K562 (cell line): ENCODE data around the gene SAFB. TPM values are rescaled to one million over a fixed set of nuclear protein-coding genes. Genes with fewer than 3 reads are reported as not detected.

Experiments used
- ARHGAP35 ChIP-seq: fragments of 450-650 bp; IDR thresholded peaks from 2 replicates; pipeline ENCODE4 v1.6.1; 2018; ENCODE audit not compliant: partially characterized antibody
- BRD4 ChIP-seq: fragments of 200-600 bp; sonication (generic); IDR thresholded peaks from 2 replicates; pipeline ENCODE4 v1.6.1; 2017; ENCODE audit warnings: inconsistent platforms
- ERF ChIP-seq: fragments of 450-650 bp; formaldehyde crosslinking; IDR thresholded peaks from 2 replicates; pipeline ENCODE4 v1.4.0; 2020; ENCODE audit warnings: mild to moderate bottlenecking, mixed read lengths
- FOXA3 ChIP-seq, 2 experiments: fragments of 450-650 bp in 1 of 2; sonication (generic) in 1 of 2; formaldehyde crosslinking; IDR thresholded peaks in 1 of 2; conservative IDR thresholded peaks in 1 of 2; 2 replicates each; pipeline versions ENCODE4 v1.4.0 to v1.8.0; 2020 to 2022; ENCODE audit warnings: mild to moderate bottlenecking in 2 of 2, missing genetic modification reagents in 1 of 2
- LCOR ChIP-seq: sonication (generic); formaldehyde crosslinking; IDR thresholded peaks from 2 replicates; pipeline ENCODE4 v1.8.0; 2022; ENCODE audit warnings: mild to moderate bottlenecking, missing genetic modification reagents
- MYNN ChIP-seq, 2 experiments: sonication (generic); formaldehyde crosslinking in 1 of 2; IDR thresholded peaks; 2 replicates each; pipeline versions ENCODE4 v1.5.0 to v1.6.1; 2016 to 2020; ENCODE audit warnings: antibody characterized with exemption in 1 of 2, missing genetic modification reagents in 1 of 2
- NCOA4 ChIP-seq: fragments of 450-650 bp; IDR thresholded peaks from 2 replicates; pipeline ENCODE4 v1.6.1; 2018; ENCODE audit warnings: mild to moderate bottlenecking; ENCODE audit not compliant: partially characterized antibody
- PYGO2 ChIP-seq: fragments of 450-650 bp; IDR thresholded peaks from 2 replicates; pipeline ENCODE4 v1.6.1; 2016; ENCODE audit warnings: mild to moderate bottlenecking, missing genetic modification characterization, moderate library complexity, missing compliant biosample characterization
- SIN3B ChIP-seq: fragments of 450-650 bp; IDR thresholded peaks from 2 replicates; pipeline ENCODE4 v1.6.1; 2017; ENCODE audit warnings: low read depth, mild to moderate bottlenecking, moderate library complexity
- TRIM25 ChIP-seq: fragments of 450-650 bp; IDR thresholded peaks from 2 replicates; pipeline ENCODE4 v1.7.0; 2016; ENCODE audit warnings: borderline replicate concordance
- ZBTB2 ChIP-seq: fragments of 450-650 bp; IDR thresholded peaks from 2 replicates; pipeline ENCODE4 v1.6.1; 2016; ENCODE audit warnings: antibody characterized with exemption
- ZNF431 ChIP-seq: sonication (generic); formaldehyde crosslinking; IDR thresholded peaks from 2 replicates; pipeline ENCODE4 v1.8.0; 2022; ENCODE audit warnings: mild to moderate bottlenecking, missing genetic modification reagents
- ZNF445 ChIP-seq: fragments of 250-450 bp; sonication (Bioruptor Pico); IDR thresholded peaks from 2 replicates; pipeline ENCODE4 v1.4.0; 2020; ENCODE audit warnings: low read depth, mild to moderate bottlenecking, moderate library complexity
- ZNF764 ChIP-seq: fragments of 250-450 bp; sonication (Bioruptor Pico); IDR thresholded peaks from 2 replicates; pipeline ENCODE4 v1.4.0; 2020; ENCODE audit warnings: low read depth, mild to moderate bottlenecking, moderate library complexity
- polyA plus RNA-seq, 8 experiments: library from polyadenylated mRNA; depleted of rRNA in 4 of 8; stranded (reverse) in 5 of 8; unstranded in 3 of 8; fragments of >200 nt; fragmentation: Nextera tagmentation in 2 of 8; fragmentation: Illumina TruSeq in 1 of 8; extraction: Ambion mirVana in 2 of 8; extraction: Trizol in 1 of 8; gene quantifications; 2 replicates each; pipeline versions ENCODE4 v1.2.1 to v1.2.3, GENCODE V29; 2011 to 2014; ENCODE audit warnings: inconsistent platforms in 1 of 8, missing spikeins in 1 of 8
- total RNA-seq, 7 experiments: library from RNA; depleted of rRNA in 6 of 7; stranded (reverse); fragments of >200 nt in 6 of 7; fragmentation: Illumina TruSeq in 2 of 7; extraction: Trizol in 2 of 7; gene quantifications; 2 replicates each; pipeline versions ENCODE4 v1.2.1 to v1.2.3, GENCODE V29; 2011 to 2021; ENCODE audit warnings: low replicate concordance in 1 of 7
- TF ChIP-seq, protein P1 (sequence below): sonication (generic); formaldehyde crosslinking; IDR thresholded peaks from 2 replicates; pipeline ENCODE4 v1.8.1; 2023; ENCODE audit warnings: mild to moderate bottlenecking, missing genetic modification reagents, moderate library complexity
- TF ChIP-seq, protein P2 (sequence below), 3 experiments: fragments of 200-800 bp in 1 of 3; fragments of 250-450 bp in 1 of 3; fragments of 450-650 bp in 1 of 3; sonication (Bioruptor Pico) in 1 of 3; sonication (Bioruptor generic) in 1 of 3; formaldehyde crosslinking in 1 of 3; IDR thresholded peaks; 2 replicates each; pipeline versions ENCODE4 v1.6.1 to v1.8.0; 2016 to 2022; ENCODE audit warnings: mild to moderate bottlenecking in 2 of 3, missing genetic modification characterization in 2 of 3, missing compliant biosample characterization in 1 of 3, moderate library complexity in 1 of 3

The SAFB gene
- total and polyA plus RNA-seq, 9 of the 15 experiments (the other 6 are each of a cell fraction or from before 2014, with no cell fraction given), result 1.1 to 151 (median 83.1) TPM

- TF ChIP-seq FOXA3 (CRISPR knock-in tag; conservative IDR thresholded peaks at IDR 0.05 in 1 of 2, IDR thresholded peaks at IDR 0.05 in 1 of 2) (no peak), ZNF445 (CRISPR knock-in tag) (no peak), ZNF431 (CRISPR knock-in tag) (no peak), BRD4 (peak; percentile 34; the same call in 1 of the 2 replicates), LCOR (CRISPR knock-in tag) (peak; percentile 4; the same call in 1 of the 2 replicates), ZBTB2 (peak; percentile 100), NCOA4 (no peak), MYNN (IDR thresholded peaks at IDR 0.05) (no peak), MYNN (CRISPR knock-in tag; IDR thresholded peaks at IDR 0.05) (no peak), SIN3B (peak; percentile 60; the same call in 1 of the 2 replicates), ARHGAP35 (no peak), PYGO2 (tag) (no peak), TRIM25 (no peak), ZNF764 (no peak), ERF (0 out of 2 replicates have a peak, but pooled peaks have one; percentile 43)
- TF ChIP-seq, protein P1, sequence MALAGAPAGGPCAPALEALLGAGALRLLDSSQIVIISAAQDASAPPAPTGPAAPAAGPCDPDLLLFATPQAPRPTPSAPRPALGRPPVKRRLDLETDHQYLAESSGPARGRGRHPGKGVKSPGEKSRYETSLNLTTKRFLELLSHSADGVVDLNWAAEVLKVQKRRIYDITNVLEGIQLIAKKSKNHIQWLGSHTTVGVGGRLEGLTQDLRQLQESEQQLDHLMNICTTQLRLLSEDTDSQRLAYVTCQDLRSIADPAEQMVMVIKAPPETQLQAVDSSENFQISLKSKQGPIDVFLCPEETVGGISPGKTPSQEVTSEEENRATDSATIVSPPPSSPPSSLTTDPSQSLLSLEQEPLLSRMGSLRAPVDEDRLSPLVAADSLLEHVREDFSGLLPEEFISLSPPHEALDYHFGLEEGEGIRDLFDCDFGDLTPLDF (CRISPR knock-in tag), result peak; percentile 91
- TF ChIP-seq, protein P2, sequence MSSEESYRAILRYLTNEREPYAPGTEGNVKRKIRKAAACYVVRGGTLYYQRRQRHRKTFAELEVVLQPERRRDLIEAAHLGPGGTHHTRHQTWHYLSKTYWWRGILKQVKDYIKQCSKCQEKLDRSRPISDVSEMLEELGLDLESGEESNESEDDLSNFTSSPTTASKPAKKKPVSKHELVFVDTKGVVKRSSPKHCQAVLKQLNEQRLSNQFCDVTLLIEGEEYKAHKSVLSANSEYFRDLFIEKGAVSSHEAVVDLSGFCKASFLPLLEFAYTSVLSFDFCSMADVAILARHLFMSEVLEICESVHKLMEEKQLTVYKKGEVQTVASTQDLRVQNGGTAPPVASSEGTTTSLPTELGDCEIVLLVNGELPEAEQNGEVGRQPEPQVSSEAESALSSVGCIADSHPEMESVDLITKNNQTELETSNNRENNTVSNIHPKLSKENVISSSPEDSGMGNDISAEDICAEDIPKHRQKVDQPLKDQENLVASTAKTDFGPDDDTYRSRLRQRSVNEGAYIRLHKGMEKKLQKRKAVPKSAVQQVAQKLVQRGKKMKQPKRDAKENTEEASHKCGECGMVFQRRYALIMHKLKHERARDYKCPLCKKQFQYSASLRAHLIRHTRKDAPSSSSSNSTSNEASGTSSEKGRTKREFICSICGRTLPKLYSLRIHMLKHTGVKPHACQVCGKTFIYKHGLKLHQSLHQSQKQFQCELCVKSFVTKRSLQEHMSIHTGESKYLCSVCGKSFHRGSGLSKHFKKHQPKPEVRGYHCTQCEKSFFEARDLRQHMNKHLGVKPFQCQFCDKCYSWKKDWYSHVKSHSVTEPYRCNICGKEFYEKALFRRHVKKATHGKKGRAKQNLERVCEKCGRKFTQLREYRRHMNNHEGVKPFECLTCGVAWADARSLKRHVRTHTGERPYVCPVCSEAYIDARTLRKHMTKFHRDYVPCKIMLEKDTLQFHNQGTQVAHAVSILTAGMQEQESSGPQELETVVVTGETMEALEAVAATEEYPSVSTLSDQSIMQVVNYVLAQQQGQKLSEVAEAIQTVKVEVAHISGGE (CRISPR knock-in tag; IDR thresholded peaks at IDR 0.05), result peak in 1 of 3 experiments; percentile 47; a peak in 1 of 6 replicates
Measured at GRCh38 chr19:5622465-5623396, at the start of gene SAFB, which contains the start of gene SAFB2 (continued).
